GM19035 (cell line): ENCODE measurements around the gene RAB1B.
"Not testable (repeated sequence)": the region's sequence is repeated elsewhere in the genome, so short reads cannot be mapped to it uniquely, and the experiment has no call there.

Source experiments
- ATAC-seq: cut with Tn5 transposase; IDR thresholded peaks from one replicate; pipeline ENCODE4 v1.9.1; 2021; ENCODE audit not compliant: unreplicated experiment

RAB1B gene

DNA sequence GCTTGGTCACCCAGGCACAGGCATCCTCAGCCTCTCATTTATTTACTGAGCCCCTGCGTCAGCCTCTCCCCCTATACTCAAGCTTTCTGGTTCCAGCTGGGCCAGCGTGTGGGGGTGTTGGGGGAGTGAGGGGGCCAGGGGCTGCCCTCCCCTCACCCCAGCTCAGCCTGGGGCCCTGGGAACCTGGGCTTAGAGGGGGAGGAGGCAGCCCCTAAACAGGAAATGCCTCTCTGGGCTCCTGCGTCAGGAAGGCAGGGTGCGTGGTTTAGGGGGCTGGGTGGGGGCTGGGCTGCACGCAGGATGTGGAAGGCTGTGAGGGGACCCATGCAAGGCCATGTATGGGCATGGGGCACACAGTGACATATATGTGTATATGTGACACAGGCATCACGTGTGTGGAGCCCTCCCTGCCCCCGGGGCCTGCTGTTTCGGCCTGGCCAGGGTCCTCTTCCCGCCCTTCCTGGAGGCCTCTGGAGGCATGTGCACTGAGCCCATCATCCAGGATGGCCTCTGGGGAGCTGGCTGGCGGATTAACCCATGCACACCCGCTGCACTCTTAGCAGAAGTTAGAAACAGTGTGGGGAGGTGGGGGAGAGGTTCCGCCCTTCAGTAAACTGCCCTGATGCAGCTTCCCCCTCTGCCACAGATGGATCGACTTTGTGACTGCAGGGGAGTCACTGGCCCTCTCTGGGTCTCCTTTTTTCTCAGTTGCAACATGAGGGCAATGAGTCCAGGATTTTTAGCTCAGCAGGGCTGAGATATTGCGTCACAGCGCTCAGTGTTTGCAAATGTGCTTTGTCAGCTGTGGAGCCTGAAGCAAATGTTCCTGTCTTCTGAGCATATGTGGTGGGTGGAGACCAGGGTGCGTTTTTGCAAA is 49.5 kb downstream of the RAB1B start:
- no peak for ATAC-seq

DNA sequence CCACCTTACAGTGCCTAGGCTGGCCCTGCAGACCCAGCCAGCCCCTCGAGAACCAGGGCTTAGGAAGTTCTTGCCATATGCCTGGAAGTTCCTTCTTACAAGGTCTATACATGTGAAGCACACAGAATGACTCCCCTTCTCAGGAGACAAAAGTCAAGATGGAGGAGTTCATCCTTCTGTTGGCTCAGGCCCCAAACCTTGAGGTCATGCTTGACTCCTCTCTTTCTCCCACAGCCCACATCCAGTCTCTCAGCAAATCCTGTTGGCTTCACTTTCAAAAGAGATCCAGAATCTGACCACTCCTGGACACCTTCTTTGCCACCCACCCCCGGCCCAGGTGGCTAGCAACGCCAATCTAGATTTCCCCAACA is 50.1 kb downstream of the RAB1B start:
- no peak for ATAC-seq

DNA sequence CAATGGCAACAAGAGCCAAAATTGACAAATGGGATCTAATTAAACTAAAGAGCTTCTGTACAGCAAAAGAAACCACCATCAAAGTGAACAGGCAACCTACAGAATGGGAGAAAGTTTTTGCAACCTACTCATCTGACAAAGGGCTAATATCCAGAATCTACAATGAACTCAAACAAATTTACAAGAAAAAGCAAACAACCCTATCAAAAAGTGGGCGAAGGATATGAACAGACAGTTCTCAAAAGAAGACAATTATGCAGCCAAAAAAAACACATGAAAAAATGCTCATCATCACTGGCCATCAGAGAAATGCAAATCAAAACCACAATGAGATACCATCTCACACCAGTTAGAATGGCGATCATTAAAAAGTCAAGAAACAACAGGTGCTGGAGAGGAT is 51.9 kb downstream of the RAB1B start:
- ATAC-seq = not testable (repeated sequence)

GRCh38 chr11:66320748-66321147 is 52.3 kb downstream of the RAB1B start:
- ATAC-seq = not testable (repeated sequence)

DNA sequence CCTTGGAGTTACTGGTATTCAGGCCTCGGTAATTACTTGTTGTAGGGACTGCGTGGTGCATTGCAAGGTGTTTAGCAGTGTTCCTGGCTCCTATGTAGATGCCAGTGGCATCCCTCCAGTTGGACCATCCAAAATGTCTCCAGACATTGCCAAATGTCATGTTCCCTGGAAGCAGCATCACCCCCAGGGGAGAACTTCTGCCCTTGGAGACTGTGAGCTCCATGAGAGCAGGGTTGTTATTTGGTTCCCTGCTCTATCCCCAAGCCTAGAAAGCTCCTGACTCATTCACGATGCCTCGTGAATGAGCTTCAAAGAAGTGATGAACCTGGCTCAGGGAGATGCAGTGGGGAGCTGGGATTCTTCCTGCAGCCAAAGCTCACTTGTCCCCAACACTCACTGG is 53.2 kb downstream of the RAB1B start:
- no peak for ATAC-seq

DNA sequence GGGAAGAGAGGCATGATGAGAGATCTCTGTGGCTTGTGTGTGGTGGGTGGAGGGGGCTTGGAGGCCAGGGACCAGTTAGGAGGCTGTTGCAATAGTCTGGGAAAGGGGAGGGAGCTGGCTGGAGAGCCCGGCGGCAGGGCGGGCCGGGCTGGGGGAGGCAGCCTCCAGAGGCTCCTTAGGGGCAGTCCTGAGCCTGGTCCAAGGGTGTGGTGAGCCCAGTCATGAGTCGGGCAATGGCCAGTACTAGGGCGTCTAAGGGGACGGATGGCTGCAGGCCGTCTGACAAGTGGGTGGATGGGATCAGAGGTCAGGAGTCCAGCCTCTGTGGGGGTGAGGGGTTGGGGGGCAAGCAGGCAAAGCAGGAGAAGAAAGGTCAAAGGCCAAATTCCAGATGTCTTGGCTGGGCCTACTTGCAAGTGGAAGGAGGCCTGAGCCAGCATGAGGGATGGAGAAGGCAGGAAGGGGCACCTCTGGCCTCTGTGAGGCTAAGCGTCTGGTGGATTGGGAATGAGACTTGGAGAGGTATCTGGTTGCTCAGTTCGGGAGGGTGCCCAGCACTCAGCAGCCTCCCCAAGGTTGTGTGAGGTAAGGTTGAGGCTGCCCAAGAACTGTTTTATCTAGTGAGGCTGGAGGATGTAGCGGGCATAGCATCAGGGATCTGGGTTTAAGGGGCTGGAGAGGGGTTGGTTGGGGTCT is 54.4 kb downstream of the RAB1B start:
- no peak for ATAC-seq

DNA sequence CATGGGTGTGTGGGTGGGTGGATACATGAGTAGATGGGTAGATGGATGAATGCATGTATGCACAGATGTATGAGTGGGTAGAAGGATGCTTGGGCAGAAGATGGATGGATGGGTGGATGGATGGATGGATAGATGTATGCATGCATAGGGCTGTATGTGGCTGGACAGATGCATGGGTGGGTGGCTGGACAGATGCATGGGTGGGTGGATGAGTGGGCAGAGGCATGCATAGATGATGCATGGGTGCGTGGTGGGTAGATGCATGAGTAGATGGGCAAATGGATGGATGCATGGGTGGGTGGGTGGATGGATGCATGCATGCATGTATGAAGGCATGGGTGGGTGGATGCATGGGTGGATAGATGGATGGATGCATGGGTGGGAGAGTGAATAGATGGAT is 55.2 kb downstream of the RAB1B start:
- no peak for ATAC-seq

- ATAC-seq = no peak
Measured at GRCh38 chr11:66324664-66325063, 56.2 kb downstream of the RAB1B start.

GRCh38 chr11:66325263-66325671 is 56.8 kb downstream of the RAB1B start:
- ATAC-seq = no peak

DNA sequence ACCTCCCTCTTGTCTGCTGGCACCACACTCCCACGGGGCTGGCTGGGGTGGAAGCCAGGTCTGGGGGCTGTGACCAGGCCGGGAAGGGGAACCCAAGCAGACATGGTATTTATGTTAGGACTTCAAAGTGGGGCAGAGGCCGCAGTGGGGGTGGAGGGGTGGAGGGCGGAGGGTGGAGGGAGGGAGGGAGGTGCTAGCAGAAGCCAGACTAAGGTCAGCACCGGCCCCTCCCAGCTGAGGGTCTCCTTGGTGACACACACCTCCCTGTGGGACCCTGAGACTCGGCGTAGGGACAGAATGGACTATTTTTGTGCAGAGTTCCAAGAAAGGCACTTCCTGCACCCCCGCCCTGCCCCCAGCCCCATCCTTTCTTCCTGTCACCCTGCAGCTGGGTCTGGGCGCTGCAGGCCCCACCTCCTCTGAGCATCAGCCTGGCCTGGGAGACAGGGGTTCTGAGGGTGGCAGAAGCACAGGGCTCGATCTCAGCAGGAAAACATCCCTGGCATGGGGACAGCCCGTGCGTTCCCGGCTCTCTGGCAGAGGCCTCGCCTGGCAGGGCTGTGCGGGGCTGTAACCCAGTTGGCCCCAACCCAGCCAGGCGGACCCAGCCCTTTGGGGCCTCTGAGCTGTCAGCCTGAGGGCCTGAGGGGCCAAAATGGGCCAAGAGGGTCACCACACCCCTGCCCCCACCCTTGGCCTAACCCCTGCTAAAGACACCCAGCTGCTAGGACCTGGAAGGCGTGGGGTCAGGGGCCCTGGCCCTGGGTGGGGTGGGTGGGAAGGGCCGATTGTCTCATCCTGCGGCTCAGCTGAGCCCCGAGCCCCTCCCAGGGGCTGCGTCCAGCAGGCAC is 58.0 kb downstream of the RAB1B start:
- no peak for ATAC-seq
